Ramos (cell line): ENCODE measurements around the gene MFGE8.

ENCODE experiments used
- in situ Hi-C: fragments of 300-500 bp; cut with MboI; formaldehyde crosslinking; loops from one replicate; pipeline ENCODE4 v1.14.3; 2022; ENCODE audit warnings: low sequenced_read_pairs; ENCODE audit not compliant: unreplicated experiment

The MFGE8 gene

DNA sequence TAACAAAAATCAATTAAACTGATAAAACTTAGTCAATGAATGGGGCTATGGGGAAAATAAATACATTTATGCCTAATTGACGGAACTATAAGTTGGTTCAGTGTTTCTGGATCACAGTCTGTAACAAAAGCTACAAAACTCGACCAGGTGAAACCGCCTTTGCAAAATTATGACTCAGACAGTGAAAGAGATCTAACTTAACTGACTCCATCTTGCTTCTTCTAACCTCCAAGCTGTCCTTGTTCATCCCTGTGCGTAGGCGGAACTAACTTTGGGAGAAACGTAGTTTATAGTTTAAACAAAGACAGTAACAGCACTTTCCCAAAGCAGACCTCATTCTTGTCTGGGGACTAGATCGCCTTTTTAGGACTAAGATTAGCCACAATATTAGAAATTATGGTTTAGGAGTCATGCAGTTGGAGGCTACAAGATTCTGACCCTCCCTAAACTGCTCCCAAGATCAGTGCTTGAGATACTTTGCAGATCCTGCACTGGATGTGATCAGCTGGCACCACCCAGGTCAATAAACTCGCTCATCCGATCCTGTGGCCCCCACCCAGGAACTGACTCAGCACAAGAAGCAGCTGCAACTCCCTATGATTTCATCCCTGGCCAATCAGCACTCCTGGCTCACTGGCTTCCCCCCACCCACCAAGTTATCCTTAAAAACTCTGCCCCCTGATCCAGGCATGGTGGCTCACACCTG is 7.2 kb upstream of the MFGE8 start:
- in situ Hi-C loops, result no loop called here

DNA sequence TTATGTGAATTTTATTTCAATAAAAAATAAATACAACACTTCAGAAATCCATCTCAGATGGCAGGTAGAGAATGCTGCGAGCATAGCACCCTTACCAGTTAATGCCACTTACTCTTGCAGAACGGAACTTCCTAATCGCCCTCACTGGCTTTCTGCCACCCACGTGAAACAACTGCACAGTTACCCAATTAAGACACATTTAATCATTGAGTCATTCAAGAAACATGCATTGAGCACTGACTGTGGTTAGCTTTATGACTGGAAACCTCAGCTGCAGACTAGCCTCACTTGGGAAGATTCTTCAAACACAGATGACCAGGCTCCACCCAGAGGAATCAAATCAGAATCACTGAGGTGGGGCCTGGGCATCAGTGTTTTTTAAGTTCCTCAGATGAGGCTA is 5.6 kb upstream of the MFGE8 start:
- in situ Hi-C loops, result no loop called here

DNA sequence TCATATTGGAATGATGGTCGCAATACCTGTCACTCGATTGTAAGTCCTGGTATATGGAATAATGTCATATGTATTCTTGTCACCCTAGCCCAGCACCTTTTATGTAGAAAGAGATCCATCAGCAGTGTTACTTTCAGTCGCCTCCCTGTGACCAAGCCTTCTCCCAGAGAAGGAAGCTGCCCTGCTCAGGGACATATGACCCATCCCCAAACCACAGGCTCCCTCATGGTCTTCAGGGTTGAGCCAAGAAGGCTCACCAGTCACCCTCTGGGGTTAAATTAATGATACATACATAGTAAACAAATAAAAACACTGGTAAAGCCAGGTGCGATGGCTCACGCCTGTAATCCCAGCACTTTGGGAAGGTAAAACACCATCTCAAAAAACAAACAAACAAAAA is 4.6 kb upstream of the MFGE8 start:
- in situ Hi-C loops, result no loop called here

DNA sequence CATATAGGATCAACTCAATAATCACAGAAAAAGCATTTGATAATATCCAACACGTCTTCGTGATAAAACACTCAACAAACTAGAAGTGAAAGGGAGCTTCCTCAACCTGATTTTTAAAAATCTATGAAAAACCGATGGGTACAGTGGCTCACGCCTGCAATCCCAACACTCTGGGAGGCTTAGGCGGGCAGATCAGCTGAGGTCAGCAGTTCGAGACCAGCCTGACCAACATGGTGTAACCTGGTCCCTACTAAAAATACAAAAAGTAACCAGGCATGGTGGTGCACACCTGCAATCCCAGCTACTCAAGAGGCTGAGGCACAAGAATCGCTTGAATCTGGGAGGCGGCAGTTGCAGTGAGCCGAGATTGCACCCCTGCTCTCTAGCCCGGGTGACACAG is 2.2 kb upstream of the MFGE8 start:
- in situ Hi-C loops, result no loop called here

DNA sequence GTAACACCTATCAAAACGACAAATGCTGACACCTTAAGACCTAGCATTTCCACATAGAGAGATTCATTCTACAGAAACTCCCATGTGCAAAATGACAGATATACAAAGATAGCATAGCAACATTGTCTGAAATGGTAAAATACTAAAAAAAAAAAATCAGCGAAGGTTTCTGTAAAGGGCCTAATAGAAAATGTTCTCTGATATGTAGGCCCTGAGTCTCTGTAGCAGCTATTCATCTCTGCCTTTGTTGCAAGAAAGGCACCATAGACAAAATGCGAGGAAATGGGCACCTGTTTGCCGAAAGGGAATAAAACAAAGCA is 631 bp upstream of the MFGE8 start:
- in situ Hi-C loops, result no loop called here

DNA sequence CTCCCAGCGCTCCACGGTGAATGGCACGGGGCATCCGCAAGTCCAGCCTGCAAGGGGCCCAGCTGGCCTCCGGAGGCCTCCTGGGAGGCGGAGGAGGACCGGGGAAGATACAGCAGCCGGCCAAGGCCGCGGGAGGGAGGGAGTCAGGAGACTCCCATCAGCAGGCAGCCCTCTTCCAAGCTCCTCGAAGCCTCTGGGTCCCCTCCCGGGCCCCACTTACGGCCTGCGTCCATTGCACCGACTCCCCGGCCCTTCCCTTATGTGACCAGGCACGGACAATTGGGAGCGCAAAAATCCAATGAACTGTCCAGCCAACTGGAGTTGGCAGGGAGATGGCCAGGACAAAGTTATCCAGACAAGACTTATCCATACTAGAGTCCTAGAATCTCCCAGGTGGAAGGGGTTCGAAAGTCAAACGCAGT is 668 bp downstream of the MFGE8 start:
- in situ Hi-C loops, result no loop called here

DNA sequence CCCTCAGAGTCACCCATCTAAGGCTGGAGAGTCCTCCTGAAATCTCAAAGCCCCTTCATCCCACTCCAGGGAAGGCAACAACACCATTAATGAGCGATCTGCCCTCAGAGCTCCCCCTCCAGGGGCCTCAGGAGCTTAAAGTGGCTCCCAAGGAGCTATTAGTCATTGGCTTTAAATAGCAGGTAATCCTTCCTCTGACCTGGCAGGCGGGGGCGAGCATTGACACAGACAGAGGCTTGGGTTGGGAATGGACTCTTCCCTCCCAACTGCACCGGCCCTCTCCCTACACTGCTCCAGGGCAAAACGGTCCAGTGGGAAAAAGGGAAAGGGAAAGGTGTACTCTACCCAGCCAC is 1.4 kb downstream of the MFGE8 start:
- in situ Hi-C loops, result no loop called here

DNA sequence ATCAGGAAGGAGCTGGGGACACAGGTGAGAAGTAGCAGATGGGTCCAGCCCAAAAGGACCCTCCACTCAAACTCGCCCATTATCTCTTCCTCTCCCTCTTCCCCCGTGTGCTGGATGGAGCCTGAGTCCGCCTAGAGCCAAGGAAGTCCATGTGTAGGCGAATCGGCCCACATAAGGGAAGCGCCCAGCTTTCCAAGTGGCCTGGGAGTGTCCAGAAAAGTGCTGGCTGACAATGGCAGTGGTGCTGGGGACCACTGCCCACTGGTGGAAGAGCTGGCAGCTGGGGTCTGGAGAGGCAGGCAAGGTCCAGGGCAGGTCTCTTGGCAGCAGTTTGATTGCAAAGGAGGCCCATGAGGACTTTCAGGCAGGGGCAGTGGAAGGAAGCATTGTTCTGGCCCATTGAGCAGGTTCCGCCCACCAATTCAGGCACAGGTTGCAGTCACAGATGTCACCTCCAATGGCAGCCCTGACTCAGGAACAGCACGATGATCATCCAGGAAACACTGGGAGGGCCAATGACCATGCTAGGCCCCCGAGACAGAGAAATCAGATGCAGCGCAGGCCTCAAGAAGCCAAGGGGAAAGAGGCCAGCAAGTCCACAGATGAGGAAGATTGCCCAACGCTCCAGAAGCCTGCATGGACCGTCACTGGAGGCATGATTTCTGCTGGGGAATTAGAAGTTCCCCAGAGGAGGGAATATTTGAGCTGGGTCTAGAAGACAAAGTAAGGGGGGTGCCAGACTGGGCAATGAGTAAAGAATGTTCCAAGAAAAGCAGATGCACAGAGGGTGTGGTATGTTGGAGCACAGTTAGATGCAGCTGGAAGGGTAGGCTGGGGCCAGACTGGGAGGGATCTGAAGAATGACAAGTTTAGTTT is 3.0 kb downstream of the MFGE8 start:
- in situ Hi-C loops, result loop anchor here (10.0 kb wide), 1 partner anchor 115 kb away; no protein-coding TSS in a partner anchor

DNA sequence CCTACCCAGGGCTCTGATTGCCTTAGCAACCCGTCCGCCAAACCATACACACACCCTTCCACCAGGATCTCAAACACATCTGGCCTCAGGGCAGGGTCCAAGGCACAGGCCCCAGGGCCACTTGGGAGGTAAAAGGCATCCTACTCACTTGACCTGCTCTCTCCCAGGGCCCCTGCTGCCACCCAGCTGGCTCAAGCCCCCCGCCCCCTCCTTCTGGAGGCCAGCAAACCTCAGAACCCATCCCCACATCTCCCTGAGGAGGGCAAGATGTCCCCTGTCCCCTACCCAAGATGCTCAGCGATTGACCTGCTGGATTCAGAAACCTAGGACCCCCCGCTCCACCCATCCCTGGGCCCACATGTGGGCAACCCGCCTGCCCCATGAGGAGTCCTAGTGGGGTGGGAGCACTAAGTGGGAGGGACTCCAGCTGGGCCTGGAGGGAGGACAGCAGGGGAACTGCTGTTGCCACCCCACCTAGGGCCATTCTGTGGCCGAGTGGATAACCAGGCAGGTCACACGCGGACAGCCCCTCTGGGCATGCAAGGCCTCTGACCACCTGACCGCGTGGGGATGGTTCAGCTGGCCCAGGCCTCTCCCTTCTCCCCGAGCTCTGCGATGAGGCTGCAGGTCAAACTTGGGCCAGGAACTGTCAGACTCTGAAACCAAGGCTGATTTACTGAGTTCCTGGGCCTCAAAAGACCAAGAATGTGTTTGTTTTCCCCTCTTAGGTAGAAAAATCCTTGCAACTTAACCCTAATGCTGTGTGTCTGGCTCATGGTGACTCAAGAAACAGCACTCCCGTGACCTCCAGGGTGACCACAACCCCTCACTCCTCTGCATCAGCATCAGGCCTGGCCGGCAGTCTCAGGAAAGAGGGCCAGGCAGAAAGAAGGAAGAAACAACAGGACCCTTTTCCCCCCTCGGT is 4.2 kb downstream of the MFGE8 start:
- in situ Hi-C loops, result loop anchor here (10.0 kb wide), 1 partner anchor 116 kb away; no protein-coding TSS in a partner anchor

DNA sequence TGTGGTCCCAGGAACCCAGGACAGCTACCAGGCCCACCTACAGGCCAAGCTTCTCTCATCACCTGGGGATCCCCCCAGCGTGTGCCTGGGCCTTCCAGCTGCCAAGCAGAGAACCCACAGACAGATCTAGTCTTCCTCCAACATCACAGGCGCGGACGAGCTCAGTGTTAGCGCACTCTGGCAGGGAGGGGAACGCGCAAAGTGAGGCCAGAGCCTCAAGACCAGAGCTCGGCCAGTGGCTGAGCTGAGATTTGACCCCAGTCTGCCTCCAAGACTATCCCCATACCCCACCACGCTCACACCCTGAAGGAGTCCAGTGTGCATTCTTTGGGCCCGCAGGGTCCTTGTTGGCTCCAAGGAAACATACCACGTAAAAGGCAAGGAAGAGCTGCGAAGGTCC is 5.1 kb downstream of the MFGE8 start:
- in situ Hi-C loops, result loop anchor here (10.0 kb wide), 1 partner anchor 117 kb away; no protein-coding TSS in a partner anchor

DNA sequence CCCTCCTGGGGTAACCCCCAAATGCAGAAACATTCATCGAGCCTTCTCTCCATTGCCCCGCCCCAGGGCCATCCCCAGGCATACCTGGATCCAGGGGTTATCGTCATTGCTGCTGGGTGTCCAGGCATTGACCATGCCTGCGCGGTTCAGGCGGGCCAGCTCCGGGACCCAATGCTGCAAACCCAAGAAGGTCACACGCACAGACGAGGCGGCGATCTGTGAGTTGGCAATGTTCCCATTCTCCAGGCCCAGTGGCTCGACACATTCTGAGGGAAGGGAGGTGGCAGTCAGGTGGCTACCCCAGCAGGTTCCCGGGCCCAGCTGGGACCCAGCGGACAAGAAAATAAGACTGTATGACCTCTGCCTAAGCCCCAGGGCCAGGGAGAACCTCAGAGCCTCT is 6.1 kb downstream of the MFGE8 start:
- in situ Hi-C loops, result loop anchor here (10.0 kb wide), 1 partner anchor 118 kb away; no protein-coding TSS in a partner anchor

DNA sequence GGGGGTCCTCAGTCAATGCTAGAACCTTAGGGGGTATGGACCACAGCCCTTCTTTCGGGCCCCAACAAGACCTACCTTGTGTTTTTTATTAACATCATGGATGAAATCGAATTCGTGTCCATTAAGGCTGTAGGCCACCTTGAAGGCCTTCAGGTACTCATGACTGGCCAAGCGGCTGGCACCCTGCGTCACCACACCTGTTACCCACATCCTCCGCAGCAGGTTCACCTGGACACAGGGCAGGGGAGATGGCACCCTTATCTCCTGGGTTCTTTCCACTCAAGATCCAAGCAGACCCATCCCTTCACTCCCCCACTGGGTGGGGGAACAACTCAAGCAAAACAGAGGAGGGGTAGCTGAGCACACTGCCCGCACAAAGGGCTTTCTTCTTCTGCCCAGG is 6.6 kb downstream of the MFGE8 start:
- in situ Hi-C loops, result loop anchor here (10.0 kb wide), 1 partner anchor 118 kb away; no protein-coding TSS in a partner anchor

DNA sequence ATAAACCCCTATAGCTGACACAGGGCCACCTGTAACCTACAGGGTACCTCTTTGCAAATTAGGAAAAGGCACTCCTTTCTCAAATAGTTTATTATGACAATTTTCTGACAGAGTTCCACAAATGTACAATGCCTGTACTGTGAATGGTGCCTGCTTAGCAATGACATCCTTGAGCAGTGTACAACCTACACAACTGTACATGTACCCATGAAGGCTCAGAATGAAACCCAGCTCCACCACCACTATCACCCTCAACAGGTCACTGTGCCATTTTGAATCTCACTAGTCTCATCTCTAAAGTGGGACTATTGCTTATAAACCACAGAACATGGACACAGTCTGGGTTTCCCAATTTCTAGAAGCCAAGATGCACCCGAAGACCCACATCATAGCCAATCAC is 7.0 kb downstream of the MFGE8 start:
- in situ Hi-C loops, result loop anchor here (10.0 kb wide), 1 partner anchor 119 kb away; no protein-coding TSS in a partner anchor

DNA sequence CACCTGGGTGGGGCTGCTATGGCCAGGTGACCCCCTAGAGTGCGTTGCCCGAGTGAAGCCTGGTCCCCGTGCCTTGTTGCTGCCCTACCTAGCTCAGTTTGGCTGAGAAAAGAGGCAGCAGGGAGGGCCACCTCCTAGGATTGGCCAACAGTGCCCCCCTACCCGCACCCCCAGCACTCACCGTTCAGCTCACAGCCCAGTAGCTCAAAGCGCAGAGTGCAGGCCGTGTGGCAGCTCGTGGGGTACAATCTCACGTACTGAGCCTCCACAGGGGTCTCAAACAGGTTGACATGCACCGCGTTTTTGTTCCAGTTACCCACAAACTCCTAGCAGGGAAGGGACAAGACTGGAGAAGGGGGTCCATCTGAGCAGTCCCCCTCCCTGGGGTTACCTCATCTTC is 7.6 kb downstream of the MFGE8 start:
- in situ Hi-C loops, result loop anchor here (10.0 kb wide), 1 partner anchor 119 kb away; no protein-coding TSS in a partner anchor

DNA sequence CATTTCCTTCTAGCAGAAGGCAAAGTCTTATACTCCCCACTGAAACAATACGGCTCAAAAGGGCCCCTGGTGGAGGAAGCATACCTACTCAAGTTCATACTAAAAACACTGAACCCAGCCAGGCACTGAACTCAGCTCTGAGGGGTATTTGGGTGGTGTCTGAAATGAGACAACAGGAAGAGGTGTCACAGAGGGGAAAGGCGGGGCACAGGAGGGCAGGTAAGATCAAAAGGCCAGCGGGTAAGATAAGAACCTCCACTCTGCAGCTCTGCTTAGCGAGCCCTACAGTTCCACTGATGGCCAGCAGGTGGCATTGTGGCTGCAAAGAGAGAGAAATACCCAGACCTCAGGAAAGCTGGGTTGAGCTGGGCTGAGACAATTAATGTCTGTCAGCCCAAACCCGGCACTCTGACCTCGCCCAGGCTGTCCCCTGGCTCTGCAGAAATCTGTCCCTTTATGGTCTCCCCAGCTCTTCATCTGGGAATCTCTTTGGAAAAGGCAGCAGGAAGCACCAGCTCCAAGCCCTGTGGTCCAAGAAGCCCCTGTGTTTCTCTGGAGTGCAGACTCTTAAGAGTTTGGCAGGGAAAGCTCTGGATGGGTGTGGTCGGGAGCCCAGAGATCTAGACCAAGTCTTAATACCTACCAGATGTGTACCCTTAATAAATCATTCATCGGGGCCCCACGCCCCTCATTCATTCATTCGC is 8.4 kb downstream of the MFGE8 start:
- in situ Hi-C loops, result loop anchor here (10.0 kb wide), 1 partner anchor 120 kb away; no protein-coding TSS in a partner anchor

DNA sequence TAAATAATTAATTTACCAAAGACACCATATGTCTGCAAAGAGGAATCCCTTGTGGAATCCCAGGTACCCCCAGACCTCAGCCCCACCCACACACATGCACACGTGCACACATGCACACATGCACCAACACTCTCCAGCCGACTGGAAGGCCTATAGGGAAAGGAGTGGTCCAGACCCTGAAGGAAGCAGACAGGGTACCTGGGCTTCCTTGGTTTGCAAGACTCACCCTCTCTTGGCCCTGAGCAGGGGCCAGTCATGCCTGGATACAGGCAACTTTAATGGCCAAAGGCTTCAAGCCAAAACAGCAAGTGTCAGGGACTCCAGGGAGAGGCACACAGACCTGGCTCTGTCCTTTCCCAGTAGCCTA is 8.9 kb downstream of the MFGE8 start:
- in situ Hi-C loops, result loop anchor here (10.0 kb wide), 1 partner anchor 121 kb away; no protein-coding TSS in a partner anchor

DNA sequence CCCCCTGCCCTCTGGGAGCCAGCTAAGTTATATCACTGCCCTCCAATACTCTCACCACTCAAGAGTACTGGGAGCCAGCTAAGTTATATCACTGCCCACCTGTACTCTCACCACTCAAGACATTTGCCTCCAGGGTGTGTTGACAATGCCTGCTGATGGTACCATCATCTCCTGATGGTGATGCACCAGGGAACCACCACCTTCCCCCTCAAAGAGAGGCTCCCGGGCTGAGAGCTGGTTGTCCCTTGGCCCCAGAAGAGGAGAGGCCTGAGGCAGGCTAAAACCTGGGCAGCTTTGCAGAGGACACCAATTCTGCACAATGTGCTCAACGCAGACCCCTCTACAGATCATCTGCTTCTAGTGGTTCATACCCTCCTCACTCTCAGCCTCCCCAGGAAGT is 10.3 kb downstream of the MFGE8 start:
- in situ Hi-C loops, result loop anchor here (10.0 kb wide), 1 partner anchor 122 kb away; no protein-coding TSS in a partner anchor

DNA sequence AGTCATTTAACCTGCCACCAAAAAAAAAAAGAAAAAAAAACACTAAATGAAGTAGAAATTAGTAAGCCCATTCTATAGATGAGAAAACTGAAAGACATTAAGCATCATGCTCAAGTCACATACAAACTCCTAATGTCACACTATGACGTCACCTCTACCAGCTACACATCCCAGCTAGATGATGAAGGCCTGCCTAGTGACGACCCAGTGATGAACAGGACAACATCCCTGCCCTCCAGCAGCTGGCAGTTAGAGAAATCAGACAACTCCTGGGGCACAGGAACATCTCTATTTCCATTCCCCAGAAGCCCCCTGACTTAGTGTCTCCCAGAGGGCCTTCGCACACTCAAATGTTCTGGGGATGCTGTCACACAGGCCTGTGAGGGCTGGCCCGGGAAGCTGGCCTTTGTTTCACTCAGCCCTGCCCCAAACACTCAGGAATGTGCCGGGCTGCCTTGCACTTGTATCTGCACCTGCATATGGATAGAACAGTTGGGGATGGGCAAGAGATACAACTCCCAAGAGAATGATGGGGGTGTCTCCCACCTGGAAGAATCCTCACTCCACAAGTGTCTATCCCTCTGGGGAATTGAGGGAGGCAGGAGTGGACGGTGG is 10.9 kb downstream of the MFGE8 start:
- in situ Hi-C loops, result loop anchor here (10.0 kb wide), 1 partner anchor 122 kb away; no protein-coding TSS in a partner anchor
